Measurements from ENCODE around the gene CLNK. TPM values are rescaled to one million over a fixed set of nuclear protein-coding genes. Genes with fewer than 3 reads are reported as not detected.

The CLNK gene, protein sequence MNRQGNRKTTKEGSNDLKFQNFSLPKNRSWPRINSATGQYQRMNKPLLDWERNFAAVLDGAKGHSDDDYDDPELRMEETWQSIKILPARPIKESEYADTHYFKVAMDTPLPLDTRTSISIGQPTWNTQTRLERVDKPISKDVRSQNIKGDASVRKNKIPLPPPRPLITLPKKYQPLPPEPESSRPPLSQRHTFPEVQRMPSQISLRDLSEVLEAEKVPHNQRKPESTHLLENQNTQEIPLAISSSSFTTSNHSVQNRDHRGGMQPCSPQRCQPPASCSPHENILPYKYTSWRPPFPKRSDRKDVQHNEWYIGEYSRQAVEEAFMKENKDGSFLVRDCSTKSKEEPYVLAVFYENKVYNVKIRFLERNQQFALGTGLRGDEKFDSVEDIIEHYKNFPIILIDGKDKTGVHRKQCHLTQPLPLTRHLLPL
- total RNA-seq = 0.10 TPM

DNA sequence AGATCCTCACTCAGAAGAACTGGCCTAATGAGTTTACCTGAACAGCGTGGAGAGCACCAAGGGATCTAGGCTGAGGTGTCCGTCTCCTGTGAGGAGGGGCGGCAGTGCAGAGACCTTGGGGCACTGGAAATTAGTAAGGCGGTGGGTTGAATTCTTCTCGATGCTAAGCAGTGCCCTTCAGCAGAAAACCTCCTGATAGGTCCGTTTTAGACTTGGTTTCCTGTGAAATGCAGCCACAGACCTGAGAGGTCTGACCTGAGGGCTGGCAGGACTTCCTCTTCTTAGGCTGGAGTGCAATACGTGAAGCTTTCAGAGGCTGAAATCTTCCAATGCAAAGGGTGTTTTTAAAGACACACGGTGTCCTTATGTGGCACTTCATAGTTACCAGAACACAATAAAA lies at the start of gene CLNK:
Gene CLNK (minus strand): TSS at position 138 of the 400 bp plus-strand sequence. CDS start 16,899 bp downstream, outside the sequence.
- DNase-seq = no peak

DNA sequence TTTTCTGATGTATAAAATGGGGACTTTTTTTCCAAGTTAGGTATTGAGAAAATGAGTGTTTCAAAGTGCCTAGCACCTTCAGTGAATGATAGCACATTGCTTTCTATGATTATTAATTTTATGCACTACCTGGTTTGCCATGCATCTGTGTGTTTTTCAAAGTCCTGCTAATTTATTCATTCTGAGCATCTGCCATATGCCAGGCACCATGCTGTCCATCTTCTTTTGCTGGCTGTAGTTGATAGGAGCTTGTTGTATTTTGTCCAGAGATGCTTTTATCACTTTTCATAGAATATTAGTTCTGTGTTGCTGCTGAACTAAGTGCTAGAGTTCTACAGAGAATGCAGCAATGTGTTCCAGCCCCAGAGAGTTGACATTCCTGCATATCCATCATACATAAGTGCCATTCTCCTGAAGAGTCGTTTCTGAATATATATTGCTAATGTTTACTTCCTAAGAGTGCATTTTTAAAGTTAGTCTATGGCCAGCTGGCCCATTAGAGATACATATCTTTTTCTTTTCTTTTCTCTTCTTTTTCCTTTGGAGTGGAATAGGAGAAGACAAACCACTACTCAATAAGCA lies 49.0 kb upstream of the CLNK start:
- no peak for DNase-seq

DNA sequence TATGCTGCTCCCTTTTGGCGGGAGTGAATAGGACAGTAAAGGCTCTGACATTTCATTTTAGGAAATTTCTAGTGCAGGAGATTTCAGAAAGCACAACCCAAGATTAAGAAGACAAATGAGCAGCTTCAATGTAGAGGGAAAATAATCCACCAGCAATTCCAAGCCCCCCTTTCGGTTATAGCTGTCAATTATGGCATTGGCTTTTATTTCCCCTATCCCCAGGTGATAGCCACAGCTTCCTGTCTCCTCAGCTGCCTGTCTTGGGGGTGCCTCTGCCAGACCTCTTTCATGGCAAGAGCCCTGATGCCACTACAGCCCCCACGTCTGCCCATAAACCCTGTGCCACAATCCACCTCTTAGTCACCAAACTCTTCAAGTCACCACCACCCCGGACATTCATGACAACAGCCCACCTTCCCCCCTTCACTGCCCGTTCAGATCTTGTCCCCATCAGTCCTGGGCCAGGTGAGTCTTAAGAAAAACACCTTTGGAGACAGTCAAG lies 48.4 kb upstream of the CLNK start:
- no peak for DNase-seq

DNA sequence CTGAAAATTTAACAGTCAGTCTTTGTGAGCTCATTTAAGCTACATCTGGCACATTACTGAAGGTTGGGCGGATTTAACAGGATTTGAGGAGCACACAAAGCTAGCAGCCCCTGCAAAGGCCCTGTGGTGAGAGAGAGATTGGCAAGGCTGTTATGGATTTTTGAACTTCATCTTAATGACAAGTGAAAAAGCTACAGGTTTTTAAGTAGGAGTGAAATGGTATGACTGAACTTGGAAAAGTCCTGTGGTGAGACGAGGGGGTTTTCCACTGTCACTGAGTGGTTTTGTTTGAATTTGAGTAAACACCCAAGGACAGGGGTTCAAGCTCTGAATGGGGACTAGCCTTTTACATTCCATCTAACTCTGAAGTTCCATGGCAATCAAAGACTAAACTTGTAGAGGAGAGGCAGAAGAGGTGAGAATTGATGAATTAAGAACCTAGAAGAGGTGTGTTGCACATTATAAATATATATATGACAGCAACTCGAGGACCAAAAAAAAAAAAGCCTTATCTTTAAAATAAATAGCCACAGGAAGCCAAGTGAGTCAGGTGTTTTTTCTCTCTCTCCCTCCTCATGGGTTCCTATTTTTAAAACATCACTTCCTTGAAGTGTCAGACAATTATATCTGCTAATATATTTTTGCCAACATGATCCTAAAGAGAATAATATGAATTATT lies 47.8 kb upstream of the CLNK start:
- no peak for DNase-seq

DNA sequence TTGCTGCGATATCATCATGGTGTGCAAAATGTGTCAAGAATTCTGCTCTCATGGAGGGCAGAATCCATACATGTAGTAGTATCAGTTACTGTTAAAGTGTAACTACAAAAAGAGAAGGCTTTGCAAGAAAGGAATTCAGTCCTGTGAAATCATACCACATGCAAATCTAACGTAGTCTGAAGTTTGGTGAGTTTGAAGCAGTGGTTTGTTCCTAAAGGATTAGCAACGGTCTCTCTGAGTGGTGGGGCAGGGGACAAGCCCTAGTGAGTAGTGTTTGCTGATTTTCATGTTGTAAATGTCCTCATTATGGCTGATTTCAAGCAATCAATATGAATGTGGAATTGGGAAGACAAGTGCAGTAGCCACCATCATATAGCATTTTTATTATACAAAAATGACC lies 47.1 kb upstream of the CLNK start:
- DNase-seq = no peak

DNA sequence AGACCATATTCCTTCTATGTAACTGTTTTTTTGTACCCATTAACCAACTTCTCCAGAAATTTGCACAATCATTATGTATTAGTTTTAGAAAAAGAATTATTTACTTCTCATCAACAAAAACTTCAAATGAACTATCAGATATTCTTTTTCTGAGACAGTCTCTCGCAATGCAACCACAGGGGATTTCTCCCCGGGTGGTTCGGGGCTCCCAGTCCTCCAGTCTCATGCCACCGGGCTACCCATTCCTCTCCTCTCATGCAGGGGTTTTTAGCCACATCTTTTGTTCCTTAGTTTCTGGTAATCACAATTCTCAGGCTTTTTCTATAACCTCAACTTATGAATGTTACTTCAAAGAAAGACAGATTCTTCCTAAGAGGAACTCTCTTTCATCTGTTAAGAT lies 46.6 kb upstream of the CLNK start:
- no peak for DNase-seq

DNA sequence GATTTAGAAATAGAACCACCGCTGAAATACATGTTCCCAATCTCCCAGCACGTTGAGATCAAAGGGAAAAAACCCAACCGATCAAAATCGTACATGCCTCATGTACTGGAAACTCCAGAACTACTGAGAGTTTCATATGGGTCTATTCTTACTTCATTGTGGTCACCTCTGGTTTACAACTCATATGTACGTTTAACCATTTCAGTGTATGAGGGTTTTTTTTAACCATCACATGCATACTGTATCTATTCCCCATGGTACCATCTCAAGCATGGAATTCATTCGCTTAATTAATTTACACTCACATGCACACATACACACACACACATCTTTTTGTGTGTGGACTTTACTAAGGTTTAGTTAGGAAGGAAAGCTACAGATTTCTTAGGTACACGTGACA lies 46.0 kb upstream of the CLNK start:
- no peak for DNase-seq

DNA sequence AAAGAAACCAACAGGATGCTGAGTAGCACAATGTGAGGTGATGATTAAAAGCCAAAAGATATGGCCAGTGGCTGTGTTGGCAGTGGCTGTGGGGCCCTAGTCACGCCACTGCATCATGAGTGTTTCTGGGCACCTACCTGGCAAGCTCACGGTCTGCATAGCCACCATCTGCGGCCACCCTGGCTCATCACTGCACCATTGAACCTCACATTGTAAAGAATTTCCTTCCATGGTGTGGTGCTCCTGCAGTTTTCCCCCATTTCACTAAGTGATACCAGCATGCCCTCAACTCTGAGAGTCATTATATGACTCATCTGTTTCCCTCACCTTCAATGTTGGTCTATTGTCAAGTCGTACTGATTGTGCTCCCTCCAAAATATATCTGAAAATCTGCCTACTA lies 45.5 kb upstream of the CLNK start:
- no peak for DNase-seq

DNA sequence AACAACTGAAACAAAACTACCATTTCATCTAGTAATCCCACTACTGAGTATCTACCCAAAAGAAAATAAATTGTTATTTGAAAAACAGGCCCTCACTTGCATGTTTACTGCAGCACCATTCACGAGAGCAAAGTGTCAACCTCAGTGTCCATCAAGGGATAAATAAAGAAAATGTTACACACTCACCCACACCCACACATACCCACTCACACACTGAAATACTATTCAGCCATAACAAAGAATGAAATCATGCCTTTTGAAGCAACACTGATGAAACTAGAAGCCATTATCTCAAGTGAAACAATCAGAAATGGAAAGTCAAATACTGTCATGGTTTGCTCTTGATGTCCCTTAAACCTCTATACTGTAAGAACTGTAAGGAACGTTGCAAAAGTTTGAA lies 44.8 kb upstream of the CLNK start:
- DNase-seq = no peak

DNA sequence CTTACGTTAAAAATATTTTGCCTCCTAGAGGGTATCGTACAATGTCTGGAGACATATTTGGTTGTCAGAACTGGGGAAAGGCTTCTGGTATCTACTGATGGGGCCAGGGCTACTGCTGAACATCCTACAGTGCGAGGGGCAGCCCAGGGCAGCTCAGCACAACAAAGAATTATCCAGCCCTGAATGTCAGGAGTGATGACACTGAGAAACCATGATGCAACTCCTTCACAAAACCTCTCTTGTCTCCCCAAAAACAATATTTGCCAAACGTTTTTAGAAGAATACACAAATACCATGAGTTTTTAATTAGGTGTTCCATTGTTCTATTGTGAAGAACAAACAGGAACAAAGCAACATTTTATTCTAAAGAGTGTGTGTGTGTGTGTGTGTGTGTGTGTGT lies 43.4 kb upstream of the CLNK start:
- no peak for DNase-seq

DNA sequence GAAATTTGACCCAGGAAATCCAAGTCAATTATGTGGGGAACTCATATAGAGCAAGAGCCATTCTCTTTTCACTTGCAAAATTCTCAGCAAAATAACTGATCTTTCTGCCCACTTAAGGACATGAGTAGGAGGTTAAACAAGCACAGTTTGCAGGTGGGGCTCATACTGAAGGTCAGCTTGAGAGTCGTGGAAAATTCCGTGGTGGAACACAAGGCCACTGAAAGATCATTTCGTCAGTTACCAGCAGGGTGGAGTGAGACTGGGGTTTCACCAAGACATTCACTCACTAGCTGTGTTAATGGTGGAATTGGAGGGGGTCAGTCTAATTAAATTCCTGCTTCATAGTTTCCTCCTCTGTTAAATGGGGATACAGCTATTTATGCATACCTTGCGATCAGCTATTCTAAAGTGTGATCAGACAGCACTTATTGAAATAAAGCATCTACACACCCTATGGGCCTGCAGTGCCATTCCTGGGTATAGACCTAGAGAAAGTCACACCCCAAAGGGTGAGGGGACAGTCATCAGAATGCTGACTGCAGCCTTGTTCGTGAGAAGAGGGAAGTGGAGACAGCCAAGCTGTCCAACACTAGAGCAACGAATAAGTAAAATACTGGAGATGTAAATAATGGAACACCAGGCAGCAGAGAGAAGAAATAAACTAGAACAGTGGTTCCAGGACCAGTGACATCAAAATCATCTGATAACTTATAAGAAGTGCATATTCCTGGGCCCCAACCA lies 42.7 kb upstream of the CLNK start:
- no peak for DNase-seq

DNA sequence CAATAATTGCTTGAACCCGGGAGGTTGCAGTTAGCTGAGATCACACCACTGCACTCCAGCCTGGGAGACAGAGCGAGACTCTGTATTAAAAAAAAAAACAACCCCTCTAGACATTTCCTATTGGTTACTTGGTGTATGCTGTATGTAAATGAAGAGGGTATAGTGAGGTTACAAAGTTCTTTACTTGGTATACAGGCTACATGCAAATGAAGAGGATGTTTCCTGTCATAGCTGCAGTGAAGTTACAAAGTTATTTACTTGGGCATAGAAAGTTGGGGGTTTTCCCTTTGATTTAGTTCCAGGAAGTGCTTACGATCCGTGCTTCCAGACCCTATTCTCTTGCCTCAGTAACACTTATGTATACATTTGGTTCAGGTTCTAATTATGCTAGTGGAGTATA lies 38.4 kb upstream of the CLNK start:
- DNase-seq = no peak

DNA sequence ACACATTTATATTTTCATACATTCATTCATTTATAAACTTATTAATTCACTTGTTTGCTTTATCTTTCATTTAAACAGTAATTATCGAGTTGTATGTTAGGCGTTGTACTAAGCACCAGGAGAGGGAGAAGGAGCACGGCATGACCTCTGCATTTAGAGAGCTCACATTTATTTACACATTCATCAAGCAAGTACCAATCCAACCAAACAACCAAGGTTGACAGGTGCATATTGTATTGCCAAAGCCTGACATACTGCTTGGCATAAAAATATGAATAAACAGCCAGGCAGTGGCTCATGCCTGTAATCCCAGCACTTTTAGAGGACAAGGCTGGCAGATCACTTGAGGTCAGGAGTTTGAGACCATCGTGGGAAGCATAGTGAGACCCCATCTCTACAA lies 37.0 kb upstream of the CLNK start:
- no peak for DNase-seq

DNA sequence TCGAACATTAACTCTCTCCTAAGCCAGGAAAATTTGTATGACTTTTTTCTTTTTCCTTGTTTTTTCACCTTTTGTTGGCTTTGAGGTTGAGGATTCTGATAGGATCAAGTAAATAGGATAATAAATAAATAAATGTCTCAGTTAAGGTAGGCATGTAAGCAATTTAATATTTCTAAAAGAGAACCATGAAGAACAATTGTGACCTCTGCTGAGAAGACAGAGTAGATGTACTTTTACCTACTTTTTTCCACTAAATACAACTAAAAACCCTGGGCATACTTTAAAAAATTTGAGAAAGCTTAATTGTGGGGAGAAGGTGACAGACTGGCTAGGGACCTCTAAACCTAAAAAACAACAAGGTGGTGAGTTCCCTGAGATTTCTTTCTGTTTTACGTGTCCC lies 31.6 kb upstream of the CLNK start:
- DNase-seq = no peak

DNA sequence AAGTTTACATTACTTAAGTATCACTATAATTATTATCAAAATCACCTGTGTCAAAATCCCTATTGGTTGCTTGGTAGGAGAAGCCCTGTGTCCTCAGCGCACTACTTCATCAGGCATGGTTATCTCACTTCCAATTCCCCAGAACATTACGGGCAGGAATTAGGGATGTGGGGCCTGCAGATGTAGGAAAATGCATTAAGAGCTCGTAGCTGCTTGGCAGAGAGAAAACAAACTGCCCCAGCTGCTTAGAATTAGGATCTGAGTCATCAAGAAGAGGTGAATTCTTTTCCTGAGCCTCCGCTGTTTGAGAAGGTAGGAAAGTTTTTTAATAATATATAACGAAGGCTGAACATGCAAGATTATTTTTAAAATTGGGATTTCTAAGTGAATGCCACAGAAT lies 31.1 kb upstream of the CLNK start:
- DNase-seq = no peak

DNA sequence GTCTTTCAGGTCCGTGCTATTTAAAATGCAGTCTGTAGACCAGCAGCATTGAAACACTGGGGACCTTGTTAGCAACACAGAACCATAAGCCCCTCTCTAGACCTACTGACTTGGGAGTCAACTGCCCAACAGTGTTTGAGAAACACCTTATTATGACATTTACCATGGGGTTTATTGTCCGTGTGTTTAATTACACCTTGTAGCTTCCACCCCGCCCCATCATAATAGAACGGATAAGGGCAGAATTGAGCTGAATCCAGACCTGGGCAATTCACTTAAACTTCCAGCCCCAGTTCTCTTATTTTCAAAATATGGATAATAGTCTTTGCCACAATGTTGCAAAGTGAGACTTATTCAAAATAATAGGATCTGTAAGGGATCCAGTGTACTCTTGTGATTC lies 30.6 kb upstream of the CLNK start:
- no peak for DNase-seq

DNA sequence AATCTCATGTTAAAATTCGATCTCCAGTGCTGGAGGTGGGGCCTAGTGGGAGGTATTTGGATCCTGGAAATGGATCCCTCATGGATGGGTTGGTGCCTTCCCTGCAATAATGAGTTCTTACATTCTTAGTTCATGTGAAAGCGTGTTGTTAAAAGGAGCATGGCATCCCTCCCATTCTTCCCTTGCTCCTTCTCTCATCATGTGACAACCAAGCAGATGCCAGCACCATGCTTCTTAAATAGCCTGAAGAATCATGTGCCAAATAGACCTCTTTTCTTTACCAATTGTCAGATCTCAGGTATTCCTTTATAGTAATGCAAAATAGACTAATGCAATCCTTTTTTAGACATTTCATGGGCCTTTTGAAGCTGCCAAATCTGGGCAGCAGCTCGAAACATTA lies 29.0 kb upstream of the CLNK start:
- no peak for DNase-seq

DNA sequence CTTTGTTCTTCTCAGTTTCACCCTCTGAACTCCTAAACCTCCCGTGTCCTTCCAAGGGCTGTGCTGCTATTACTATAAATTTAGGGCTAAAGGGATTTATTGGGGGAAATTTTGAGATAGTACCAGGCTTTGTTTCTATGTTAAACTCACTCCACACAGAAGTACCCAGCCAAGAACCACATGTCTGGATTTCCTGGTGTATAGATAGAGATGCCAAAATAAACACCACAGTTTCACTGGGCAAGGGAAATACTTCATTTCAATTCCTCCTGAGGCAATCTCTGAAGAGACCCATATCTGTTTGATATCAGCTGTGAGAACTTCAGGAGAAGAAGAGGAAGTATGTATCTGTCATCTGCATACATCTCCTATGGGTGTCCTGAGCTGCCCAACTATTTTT lies 21.7 kb upstream of the CLNK start:
- no peak for DNase-seq

DNA sequence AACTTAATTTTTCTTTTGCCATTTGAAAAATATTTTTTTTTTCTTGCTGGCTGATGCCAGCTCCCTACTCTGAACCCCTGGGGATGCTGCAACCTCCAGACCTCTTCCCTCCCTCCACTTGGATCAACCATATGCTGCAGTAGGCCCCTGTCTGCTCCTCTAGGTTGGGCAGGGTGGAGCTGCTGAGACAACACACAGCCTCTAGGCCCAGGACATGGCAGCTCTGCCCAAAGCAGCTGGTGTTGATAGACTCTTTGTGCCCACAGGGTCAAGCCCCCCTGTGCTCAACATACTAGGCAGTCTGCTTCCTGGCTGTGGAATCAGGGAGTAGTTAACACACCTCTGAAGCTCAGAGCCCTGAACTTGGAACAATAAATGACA lies 19.9 kb upstream of the CLNK start:
- DNase-seq = no peak

DNA sequence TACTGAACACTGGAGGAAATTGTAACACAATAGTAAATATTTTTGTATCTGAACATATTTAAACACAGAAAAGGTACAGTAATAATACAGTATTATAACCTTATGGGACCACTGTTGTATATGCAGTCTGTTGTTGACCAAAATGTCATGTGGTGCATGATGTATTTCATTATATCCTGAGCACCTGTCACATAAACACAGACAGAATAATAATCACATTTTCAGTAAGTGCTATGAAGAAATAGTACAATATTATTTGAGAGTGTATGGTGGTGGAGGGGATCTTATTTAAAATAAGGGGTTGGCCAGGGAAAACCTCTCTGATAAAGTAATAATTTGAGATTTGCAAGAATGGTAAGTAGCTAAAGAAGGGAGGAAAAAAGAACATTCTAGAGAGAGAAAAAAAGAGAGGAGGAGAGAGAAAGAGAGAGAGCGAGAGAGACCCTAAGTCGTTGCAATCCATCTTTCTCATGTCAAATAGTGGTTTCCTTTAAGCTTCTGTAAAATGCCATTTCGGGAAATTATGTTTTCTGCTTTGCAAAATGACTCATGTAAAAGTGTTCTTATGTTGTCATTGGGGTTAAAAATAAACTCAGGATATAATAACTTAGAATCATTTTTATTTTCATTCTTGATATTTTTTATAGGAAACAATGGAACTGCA lies 19.3 kb upstream of the CLNK start:
- DNase-seq = no peak

DNA sequence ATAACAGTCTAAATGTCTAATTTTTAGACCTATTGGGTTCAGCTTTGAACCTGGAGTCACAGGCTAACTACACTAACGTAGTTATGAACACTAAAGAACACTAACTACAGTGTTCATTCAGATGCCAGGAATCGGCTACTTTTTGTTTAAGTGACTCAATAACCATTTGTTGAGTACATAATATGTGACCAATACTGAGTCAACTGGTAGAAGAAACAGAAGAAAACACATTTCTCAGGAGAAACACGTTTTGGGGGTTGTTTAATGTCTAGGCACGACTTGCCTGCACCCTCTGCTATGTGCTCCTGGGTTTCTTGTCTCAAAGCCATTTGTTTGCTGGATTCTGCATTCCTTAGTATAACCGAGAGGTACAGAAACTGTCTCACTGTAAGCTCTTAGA lies 18.6 kb upstream of the CLNK start:
- DNase-seq = no peak
